Skeletal muscle tissue (tissue), 4 donors: Measurements from ENCODE around the gene SCGN. TPM values are rescaled to one million over a fixed set of nuclear protein-coding genes. Genes with fewer than 3 reads are reported as not detected.

ENCODE experiments used
- H3K27ac ChIP-seq: one replicate; pipeline ENCODE4 v1.7.0; 2013; ENCODE audit warnings: mild to moderate bottlenecking, low read depth, low read length, inconsistent platforms
- H3K27me3 ChIP-seq, 3 donors: one replicate each; pipeline ENCODE4 v1.7.0; 2013; ENCODE audit warnings: low read length in 3 of 3; ENCODE audit not compliant: control insufficient read depth in 3 of 3, insufficient read depth in 3 of 3
- H3K36me3 ChIP-seq, 3 donors: one replicate each; pipeline ENCODE4 v1.7.0; 2013; ENCODE audit warnings: low read length in 3 of 3; ENCODE audit not compliant: control insufficient read depth in 3 of 3, insufficient read depth in 3 of 3
- H3K4me1 ChIP-seq, 3 donors: one replicate each; pipeline ENCODE4 v1.7.0; 2013; ENCODE audit warnings: low read length in 3 of 3, mild to moderate bottlenecking in 3 of 3; ENCODE audit not compliant: control insufficient read depth in 3 of 3, insufficient read depth in 3 of 3
- H3K4me3 ChIP-seq, 3 donors: one replicate each; pipeline ENCODE4 v1.7.0; 2013; ENCODE audit warnings: low read length in 3 of 3
- H3K9ac ChIP-seq, 3 donors: one replicate each; pipeline ENCODE4 v1.7.0; 2013; ENCODE audit warnings: low read length in 3 of 3, mild to moderate bottlenecking in 3 of 3, moderate library complexity in 2 of 3, low read depth in 1 of 3
- H3K9me3 ChIP-seq, 3 donors: one replicate each; pipeline ENCODE4 v1.7.0; 2013; ENCODE audit warnings: low read length in 3 of 3; ENCODE audit not compliant: control insufficient read depth in 3 of 3
- total RNA-seq: library from RNA; depleted of rRNA; stranded (reverse); fragments of >200 nt; gene quantifications from one replicate; pipeline ENCODE4 v1.2.3, GENCODE V29; 2014
- donor health status: Osteomylitis.

Gene SCGN
- 1.0 TPM for total RNA-seq

- Histone ChIP-seq H3K9me3 (no peaks in the 10 kb centered on the region), H3K9ac (no peak within 1 kb of the TSS), H3K4me1 (no peaks in the 10 kb centered on the region), H3K27me3 (peaks cover 4 to 10% (median 8%) of the 10 kb centered on the region in 3 donors), H3K4me3 (no peak within 1 kb of the TSS), H3K36me3 (no peaks in the 10 kb centered on the region), H3K27ac (no peak within 1 kb of the TSS)
These were observed at the start of gene SCGN for GRCh38 chr6:25652007-25652515. TSS of gene SCGN (plus strand) at chr6:25652215. CDS start at chr6:25652404, 189 bp downstream.

- no peak overlapping the region for H3K9ac ChIP-seq
- H3K27me3 ChIP-seq, result peaks cover 0 to 6% (median 0%) of the 10 kb centered on the region in 3 donors
- no peak overlapping the region for H3K4me3 ChIP-seq
- no peaks in the 10 kb centered on the region for H3K36me3 ChIP-seq
- H3K9me3 ChIP-seq, result no peaks in the 10 kb centered on the region
- no peak overlapping the region for H3K27ac ChIP-seq
- no peaks in the 10 kb centered on the region for H3K4me1 ChIP-seq
These were observed 49.4 kb upstream of the SCGN start for GRCh38 chr6:25602674-25602982.

GRCh38 chr6:25603251-25603650, 48.8 kb upstream of the SCGN start:
- H3K27ac ChIP-seq, result no peak overlapping the region
- peaks cover 0 to 6% (median 0%) of the 10 kb centered on the region in 3 donors for H3K27me3 ChIP-seq
- H3K4me1 ChIP-seq, result no peaks in the 10 kb centered on the region
- H3K9me3 ChIP-seq, result no peaks in the 10 kb centered on the region
- H3K36me3 ChIP-seq, result no peaks in the 10 kb centered on the region
- H3K9ac ChIP-seq, result no peak overlapping the region
- H3K4me3 ChIP-seq, result no peak overlapping the region

- no peaks in the 10 kb centered on the region for H3K27me3 ChIP-seq
- H3K4me1 ChIP-seq, result no peaks in the 10 kb centered on the region
- H3K9ac ChIP-seq, result no peak overlapping the region
- no peak overlapping the region for H3K27ac ChIP-seq
- no peak overlapping the region for H3K4me3 ChIP-seq
- no peaks in the 10 kb centered on the region for H3K36me3 ChIP-seq
- no peaks in the 10 kb centered on the region for H3K9me3 ChIP-seq
These were observed 45.9 kb upstream of the SCGN start for GRCh38 chr6:25606151-25606550.

- H3K4me3 ChIP-seq, result no peak overlapping the region
- no peaks in the 10 kb centered on the region for H3K4me1 ChIP-seq
- no peak overlapping the region for H3K27ac ChIP-seq
- no peaks in the 10 kb centered on the region for H3K9me3 ChIP-seq
- no peaks in the 10 kb centered on the region for H3K27me3 ChIP-seq
- H3K36me3 ChIP-seq, result no peaks in the 10 kb centered on the region
- no peak overlapping the region for H3K9ac ChIP-seq
These were observed 43.3 kb upstream of the SCGN start for GRCh38 chr6:25608558-25609174.

- no peak overlapping the region for H3K27ac ChIP-seq
- H3K4me3 ChIP-seq, result no peak overlapping the region
- H3K36me3 ChIP-seq, result no peaks in the 10 kb centered on the region
- H3K9me3 ChIP-seq, result no peaks in the 10 kb centered on the region
- H3K9ac ChIP-seq, result no peak overlapping the region
- no peaks in the 10 kb centered on the region for H3K4me1 ChIP-seq
- no peaks in the 10 kb centered on the region for H3K27me3 ChIP-seq
These were observed 39.3 kb upstream of the SCGN start for GRCh38 chr6:25612666-25613065.

GRCh38 chr6:25613415-25613814, 38.6 kb upstream of the SCGN start:
- no peak overlapping the region for H3K27ac ChIP-seq
- H3K9me3 ChIP-seq, result no peaks in the 10 kb centered on the region
- no peaks in the 10 kb centered on the region for H3K36me3 ChIP-seq
- no peaks in the 10 kb centered on the region for H3K27me3 ChIP-seq
- no peak overlapping the region for H3K4me3 ChIP-seq
- no peaks in the 10 kb centered on the region for H3K4me1 ChIP-seq
- H3K9ac ChIP-seq, result no peak overlapping the region

- Histone ChIP-seq H3K4me1 (no peaks in the 10 kb centered on the region), H3K4me3 (no peak overlapping the region), H3K27me3 (no peaks in the 10 kb centered on the region), H3K9ac (no peak overlapping the region), H3K27ac (no peak overlapping the region), H3K9me3 (no peaks in the 10 kb centered on the region), H3K36me3 (no peaks in the 10 kb centered on the region)
These were observed 38.0 kb upstream of the SCGN start for GRCh38 chr6:25614052-25614451.

- Histone ChIP-seq H3K9ac (no peak overlapping the region), H3K9me3 (no peaks in the 10 kb centered on the region), H3K27ac (no peak overlapping the region), H3K4me1 (no peaks in the 10 kb centered on the region), H3K36me3 (no peaks in the 10 kb centered on the region), H3K4me3 (no peak overlapping the region), H3K27me3 (no peaks in the 10 kb centered on the region)
These were observed 36.5 kb upstream of the SCGN start for GRCh38 chr6:25615471-25615870.

GRCh38 chr6:25617997-25618396, 34.0 kb upstream of the SCGN start:
- Histone ChIP-seq H3K36me3 (no peaks in the 10 kb centered on the region), H3K9ac (no peak overlapping the region)

More at GRCh38 chr6:25617997-25618396, 34.0 kb upstream of the SCGN start:
- Histone ChIP-seq H3K27ac (no peak overlapping the region), H3K9me3 (no peaks in the 10 kb centered on the region), H3K4me3 (no peak overlapping the region), H3K4me1 (no peaks in the 10 kb centered on the region), H3K27me3 (no peaks in the 10 kb centered on the region)
